ENCODE results near the gene GTPBP10.

GTPBP10 gene

DNA sequence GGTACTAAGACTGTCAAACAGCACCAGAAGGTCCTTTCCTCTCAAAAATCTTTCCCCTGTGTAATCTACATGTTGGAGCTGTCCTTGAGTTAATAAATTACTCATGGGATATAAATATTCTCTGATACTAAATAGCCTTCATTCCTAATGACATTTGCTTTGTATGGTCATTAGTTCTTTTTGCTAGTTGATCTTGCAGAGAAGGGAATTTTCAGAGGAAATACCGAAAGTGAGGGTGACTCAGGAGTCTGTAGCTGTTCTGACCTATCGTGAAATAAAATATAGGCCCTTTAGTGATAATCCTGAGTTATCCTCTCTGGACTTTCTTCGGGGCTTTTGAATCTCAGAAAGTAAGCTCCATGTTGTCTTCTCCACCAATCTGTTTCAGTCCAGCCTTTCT, 37.3 kb downstream of the GTPBP10 start:
- no peak for DNase-seq

- no peak for DNase-seq
Measured at GRCh38 chr7:90384433-90384832, 37.9 kb downstream of the GTPBP10 start.

- no peak for DNase-seq
Measured at GRCh38 chr7:90387470-90388240, 41.1 kb downstream of the GTPBP10 start.

GRCh38 chr7:90390926-90391325, 44.4 kb downstream of the GTPBP10 start:
- DNase-seq, result no peak

GRCh38 chr7:90391488-90391887, 45.0 kb downstream of the GTPBP10 start:
- DNase-seq, result no peak

- DNase-seq, result no peak
Measured at GRCh38 chr7:90396420-90396819, 49.9 kb downstream of the GTPBP10 start.

DNA sequence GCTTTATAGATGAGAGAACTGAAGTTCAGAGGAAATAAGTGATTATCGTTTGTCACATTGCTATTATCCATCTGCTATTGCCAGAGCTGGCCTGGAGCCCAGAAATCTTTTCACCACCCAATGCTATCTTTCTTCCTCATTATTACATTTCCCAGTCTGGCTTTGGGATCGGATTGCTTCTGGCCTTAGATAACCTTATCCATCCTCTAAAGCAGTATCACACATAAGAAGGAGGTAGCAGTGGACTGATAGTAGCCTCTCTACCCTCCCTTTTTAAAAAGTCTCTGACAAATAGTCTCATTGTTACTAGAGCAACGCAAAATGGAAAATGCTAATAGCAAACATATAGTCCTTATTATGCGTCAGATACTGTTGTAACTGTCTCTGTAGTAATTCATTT, 55.5 kb downstream of the GTPBP10 start:
- DNase-seq, result no peak

- DNase-seq, result no peak
Measured at GRCh38 chr7:90402785-90403173, 56.3 kb downstream of the GTPBP10 start.

DNA sequence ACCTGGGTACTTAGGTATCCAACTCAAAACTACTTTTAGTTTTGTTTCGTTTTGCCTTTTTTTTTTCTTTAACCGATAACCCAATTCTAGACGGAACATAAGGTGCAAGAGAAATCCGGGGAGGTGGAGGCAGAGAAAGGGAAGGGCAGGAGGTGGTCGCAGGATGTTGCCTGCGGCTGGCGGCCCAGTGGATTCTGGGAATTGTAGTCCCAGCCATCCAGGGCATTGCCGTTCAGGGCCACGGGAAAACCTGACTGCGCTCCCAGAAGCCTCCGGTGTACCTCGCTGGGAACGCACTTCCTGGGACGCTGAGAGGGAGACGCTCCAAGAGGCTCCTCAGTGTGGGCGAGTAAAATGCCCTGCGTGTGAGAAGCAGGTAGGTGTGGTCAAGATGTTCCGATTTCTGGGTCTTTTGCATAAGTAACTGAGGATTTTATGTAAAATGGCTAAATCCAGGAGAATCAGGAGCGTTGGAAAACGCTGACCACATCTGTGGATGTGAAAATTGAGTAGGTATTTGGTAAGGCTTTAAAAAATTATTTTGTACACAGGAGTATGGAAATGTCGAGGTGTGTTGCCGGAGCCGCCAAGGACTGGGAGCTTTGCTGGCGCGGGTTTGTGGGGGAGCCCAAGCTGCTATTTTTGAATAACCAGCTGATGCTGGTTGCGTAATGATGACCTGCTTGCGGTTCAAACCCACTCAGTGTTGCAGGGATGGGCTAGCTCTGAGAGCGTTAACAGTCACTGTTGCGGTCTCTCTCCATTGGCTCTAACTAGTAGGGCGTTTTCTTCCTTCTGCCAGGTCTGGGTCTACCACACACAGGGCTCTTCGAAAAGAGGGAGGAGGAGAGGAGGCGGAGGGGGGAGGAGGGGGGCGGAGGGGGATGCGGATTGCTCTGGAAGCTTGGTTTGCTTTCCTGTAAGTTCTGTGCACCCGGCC, 56.9 kb downstream of the GTPBP10 start, which contains the start of gene CLDN12:
TSS of gene CLDN12 (plus strand) at position 288 of the 940 bp plus-strand sequence. CDS start 9,216 bp downstream, outside the sequence.
- peak; percentile 77 for DNase-seq

GRCh38 chr7:90404777-90405176, 58.3 kb downstream of the GTPBP10 start:
- no peak for DNase-seq

DNA sequence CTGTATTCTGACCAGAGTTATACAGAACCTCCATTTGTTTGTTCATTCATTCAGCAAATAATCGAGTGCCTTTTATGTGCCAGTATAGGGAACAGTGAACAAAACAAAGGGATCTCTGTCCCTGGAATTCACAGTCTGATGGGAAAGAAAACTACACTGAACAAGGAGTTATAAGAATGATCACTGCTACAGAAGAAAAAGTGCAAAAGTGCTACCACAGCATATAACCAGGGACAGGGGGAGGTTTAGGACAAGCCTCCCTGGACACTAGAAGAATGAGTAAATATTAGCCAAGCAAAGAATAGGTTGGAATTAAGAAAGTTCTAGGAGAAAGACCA, 60.9 kb downstream of the GTPBP10 start:
- no peak for DNase-seq

DNA sequence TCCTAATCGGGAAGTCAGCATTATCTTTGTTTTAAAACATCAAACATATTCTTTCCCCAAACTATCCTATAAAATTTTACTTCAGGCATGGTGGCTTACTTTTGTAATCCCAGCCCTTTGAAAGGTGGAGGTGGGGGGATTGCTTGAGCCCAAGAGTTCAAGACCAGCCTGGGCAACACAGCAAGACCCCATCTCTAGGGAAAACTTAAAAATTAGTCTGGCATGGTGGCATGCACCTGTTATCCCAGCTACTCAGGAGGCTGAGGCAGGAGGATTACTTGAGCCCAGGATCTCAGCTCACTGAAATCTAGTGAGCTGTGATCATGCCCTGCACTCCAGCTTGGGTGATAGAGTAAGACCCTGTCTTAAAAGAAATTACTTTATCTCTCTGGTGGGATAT, 61.6 kb downstream of the GTPBP10 start:
- no peak for DNase-seq

DNA sequence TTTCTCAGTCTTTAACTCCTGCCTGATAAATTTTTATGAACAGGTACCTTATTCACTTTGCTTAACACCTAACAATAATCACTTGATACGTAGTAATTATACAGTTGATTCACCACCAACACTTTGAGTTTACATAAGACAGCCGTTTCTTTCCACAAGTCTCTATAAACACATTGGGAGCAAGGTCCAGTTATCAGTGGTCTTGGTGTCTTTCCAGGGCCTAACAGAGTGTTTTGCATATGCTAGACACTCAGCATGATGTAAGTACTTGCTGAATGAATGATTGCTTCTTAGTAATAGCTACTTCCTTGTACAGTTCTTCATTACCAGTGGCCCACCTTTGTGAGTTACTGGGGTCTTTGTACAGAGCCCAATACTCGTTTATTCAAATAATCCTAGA, 63.2 kb downstream of the GTPBP10 start:
- no peak for DNase-seq

DNA sequence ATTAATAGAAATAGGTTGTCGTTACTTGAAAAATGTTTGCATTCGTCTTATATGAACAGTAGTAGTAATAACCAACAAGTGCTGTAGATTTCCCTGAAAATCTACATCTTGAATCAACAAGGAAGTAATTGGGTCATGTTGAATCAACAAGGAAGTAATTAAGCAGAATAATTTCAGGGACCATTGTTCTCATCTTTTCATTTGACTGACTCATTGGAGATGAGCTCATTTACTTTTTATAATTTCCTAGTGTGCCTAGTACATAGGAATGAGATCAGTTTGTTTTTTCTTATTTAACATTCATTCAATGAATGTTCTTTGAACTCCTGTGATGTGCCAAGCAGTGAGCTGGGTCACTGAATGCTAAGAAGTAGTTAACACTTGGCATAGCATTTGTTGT, 65.0 kb downstream of the GTPBP10 start:
- no peak for DNase-seq

- no peak for DNase-seq
Measured at GRCh38 chr7:90412458-90413184, 66.1 kb downstream of the GTPBP10 start.

DNA sequence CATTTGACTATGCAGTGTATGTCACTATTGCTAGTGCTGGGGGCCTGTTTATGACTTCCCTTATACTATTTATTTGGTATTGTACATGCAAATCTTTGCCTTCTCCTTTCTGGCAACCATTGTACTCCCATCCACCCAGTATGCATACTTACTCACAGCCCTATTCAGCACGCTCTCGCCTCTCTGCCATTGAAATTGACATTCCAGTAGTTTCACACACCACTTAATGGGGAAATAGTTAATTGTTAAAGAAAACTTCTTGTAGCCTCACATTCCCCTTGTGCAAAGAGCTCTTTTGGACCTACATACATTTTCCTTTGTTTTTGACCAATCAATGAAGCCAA, 66.6 kb downstream of the GTPBP10 start:
- DNase-seq, result no peak

GRCh38 chr7:90421651-90422050, 75.1 kb downstream of the GTPBP10 start:
- DNase-seq, result no peak

GRCh38 chr7:90424720-90425119, 78.2 kb downstream of the GTPBP10 start:
- DNase-seq, result no peak

GRCh38 chr7:90425376-90425775, 78.9 kb downstream of the GTPBP10 start:
- no peak for DNase-seq

DNA sequence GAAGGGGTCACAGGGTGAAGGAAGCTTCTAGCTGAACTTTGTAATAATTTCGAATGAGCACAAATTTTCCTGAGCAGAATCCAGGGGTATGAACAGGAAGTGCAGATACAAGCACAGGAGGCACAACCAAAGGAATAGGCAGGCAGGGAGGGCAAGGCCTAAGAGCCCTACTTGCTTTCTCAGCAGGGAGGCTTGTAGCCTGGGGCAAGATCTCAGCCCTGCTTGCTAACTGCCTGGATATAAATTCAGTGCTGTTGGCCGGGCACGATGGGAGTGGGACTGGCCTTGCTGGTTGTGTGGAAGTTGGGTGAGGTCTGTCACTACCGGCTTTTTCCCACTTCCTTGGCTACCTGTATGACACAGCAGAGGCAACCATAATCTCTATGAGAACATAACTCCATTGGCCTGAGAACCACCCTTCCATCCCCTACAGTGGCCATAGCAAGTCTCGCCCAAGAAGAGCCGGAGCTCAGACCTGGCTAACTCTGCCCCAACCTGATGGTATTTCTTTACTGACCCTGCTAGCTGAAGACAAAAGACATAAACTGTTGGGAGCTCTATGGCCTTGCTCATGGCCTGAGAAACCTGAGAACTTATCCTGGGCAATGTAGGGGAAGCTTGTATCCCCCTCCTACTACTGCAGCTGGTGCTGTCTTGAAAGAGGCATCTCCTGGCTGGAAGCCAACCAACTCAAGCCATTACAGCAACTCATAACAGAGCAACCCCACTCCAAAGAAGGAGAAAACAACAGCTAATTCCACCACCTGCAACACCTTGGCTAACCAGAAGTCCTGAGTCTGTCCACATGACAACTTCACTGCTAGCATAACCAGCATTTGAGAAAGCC, 84.3 kb downstream of the GTPBP10 start:
- no peak for DNase-seq

DNA sequence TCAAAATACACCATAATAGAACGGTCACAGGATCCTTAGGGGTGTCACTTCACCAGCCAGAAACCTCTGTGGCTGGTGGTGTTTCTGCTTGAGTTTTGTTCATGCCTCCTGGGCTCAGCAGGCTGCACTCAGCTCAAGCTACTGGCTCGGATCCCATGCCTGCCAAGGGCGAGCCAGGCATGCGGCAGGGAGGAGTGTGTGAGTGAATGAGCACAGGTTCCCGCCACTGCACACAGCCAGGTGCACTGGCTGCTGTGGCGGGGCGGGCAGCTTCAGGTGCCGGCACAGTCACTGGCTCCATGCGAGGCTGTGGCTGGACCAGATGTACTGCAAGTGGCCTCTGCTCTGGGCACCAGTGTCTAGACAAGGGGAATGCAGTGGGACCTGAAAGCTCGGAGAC, 86.2 kb downstream of the GTPBP10 start:
- DNase-seq, result no peak

DNA sequence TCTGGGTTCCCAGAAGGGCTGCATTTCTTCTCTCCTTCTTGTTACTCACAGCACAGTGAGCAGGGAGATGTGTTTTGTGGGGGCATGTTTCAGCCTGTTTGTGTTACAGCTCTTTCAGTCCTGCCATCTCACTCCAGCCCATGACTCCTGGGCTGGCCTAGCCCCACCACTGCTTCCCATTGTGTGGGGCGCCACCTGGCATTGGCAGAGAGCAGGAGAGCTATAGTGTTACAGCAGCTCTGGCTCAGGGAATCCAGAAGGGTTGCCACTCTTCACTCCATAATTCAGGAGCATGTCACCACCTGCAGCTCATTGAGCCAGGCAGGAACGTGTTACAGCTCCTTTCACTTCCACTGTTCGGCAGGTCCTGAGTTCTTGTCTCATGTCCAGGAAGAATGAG, 86.7 kb downstream of the GTPBP10 start:
- no peak for DNase-seq
